GM12864 (cell line): Measurements from ENCODE around the gene TUBA4A.

Experiments
- DNase-seq: peaks from one replicate; pipeline ENCODE4 v3.0.0-alpha.2; 2011; ENCODE audit warnings: low read depth
- H3K4me3 ChIP-seq: 2 replicates; pipeline ENCODE4 v1.5.1; 2011; ENCODE audit warnings: mild to moderate bottlenecking, low read depth, low read length, control low read depth
- CTCF ChIP-seq: IDR thresholded peaks from 2 replicates; pipeline ENCODE4 v1.5.1; 2011; ENCODE audit warnings: low read depth, mild to moderate bottlenecking, moderate library complexity, low read length, control low read depth, inconsistent platforms; ENCODE audit errors: missing control alignments

The TUBA4A gene

GRCh38 chr2:219252570-219252899 lies 1.2 kb downstream of the TUBA4A start:
- no peak for TF ChIP-seq CTCF
- peak overlapping the region; percentile 84 for H3K4me3 ChIP-seq
- DNase-seq: no peak

- H3K4me3 ChIP-seq: peak overlapping the region; percentile 84
- no peak for DNase-seq
- TF ChIP-seq CTCF: no peak
Measured at GRCh38 chr2:219252084-219252483, 1.6 kb downstream of the TUBA4A start.

GRCh38 chr2:219251656-219252055 lies 2.1 kb downstream of the TUBA4A start:
- no peak for TF ChIP-seq CTCF
- H3K4me3 ChIP-seq: peak overlapping the region; percentile 84
- no peak for DNase-seq

GRCh38 chr2:219250049-219250781 lies 3.5 kb downstream of the TUBA4A start:
- no peak for TF ChIP-seq CTCF
- H3K4me3 ChIP-seq: no peak overlapping the region; the same call in 1 of the 2 replicates
- no peak for DNase-seq

GRCh38 chr2:219249203-219249980 lies 4.3 kb downstream of the TUBA4A start:
- peak overlapping the region; percentile 7; the same call in 1 of the 2 replicates for H3K4me3 ChIP-seq
- DNase-seq: no peak
- no peak for TF ChIP-seq CTCF

- H3K4me3 ChIP-seq: peak overlapping the region; percentile 7; the same call in 1 of the 2 replicates
- DNase-seq: no peak
- no peak for TF ChIP-seq CTCF
Measured at GRCh38 chr2:219248845-219249202, 4.9 kb downstream of the TUBA4A start.
